ENCODE measurements around the gene CHCHD1.

DNA sequence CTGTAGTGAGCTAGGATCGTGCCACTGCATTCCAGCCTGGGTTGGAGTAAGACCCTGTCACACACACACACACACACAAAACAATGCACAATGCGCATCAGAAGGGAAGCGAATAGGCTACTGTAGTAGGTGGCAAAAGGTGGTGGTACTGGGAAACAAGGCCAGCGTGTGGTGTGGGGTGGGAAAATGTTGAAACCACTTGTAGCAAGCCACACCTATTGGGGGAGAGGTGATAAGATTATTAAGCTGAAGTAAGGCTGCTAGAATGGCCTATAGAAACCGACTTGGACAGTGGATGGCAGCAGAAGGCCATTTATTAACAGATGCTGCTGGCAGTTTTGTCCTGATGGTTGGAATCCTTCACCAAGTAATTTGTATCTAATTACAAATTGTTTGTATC, 7.2 kb upstream of the CHCHD1 start:
- TF ChIP-seq EZH2phosphoT487 (IDR thresholded peaks at IDR 0.05; ENCODE audit: borderline replicate concordance) (no peak), POLR2A (IDR thresholded peaks at IDR 0.05; ENCODE audit: borderline replicate concordance, extremely low read depth, insufficient read depth, insufficient read length) (no peak), EZH2 (IDR thresholded peaks at IDR 0.05) (no peak)
- TF ChIP-seq, protein P1, sequence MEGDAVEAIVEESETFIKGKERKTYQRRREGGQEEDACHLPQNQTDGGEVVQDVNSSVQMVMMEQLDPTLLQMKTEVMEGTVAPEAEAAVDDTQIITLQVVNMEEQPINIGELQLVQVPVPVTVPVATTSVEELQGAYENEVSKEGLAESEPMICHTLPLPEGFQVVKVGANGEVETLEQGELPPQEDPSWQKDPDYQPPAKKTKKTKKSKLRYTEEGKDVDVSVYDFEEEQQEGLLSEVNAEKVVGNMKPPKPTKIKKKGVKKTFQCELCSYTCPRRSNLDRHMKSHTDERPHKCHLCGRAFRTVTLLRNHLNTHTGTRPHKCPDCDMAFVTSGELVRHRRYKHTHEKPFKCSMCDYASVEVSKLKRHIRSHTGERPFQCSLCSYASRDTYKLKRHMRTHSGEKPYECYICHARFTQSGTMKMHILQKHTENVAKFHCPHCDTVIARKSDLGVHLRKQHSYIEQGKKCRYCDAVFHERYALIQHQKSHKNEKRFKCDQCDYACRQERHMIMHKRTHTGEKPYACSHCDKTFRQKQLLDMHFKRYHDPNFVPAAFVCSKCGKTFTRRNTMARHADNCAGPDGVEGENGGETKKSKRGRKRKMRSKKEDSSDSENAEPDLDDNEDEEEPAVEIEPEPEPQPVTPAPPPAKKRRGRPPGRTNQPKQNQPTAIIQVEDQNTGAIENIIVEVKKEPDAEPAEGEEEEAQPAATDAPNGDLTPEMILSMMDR (IDR thresholded peaks at IDR 0.05 in 2 of 3, conservative IDR thresholded peaks at IDR 0.05 in 1 of 3; ENCODE audit: borderline replicate concordance in 1 of 3, insufficient read depth in 1 of 3, low read depth in 2 of 3, low read length in 2 of 3) = 0 out of 6 replicates have a peak, but pooled peaks of 1 of the 3 experiments have one; percentile 10
- TF ChIP-seq, protein P2, sequence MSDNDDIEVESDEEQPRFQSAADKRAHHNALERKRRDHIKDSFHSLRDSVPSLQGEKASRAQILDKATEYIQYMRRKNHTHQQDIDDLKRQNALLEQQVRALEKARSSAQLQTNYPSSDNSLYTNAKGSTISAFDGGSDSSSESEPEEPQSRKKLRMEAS (IDR thresholded peaks at IDR 0.05) = no peak
- TF ChIP-seq, protein P3, sequence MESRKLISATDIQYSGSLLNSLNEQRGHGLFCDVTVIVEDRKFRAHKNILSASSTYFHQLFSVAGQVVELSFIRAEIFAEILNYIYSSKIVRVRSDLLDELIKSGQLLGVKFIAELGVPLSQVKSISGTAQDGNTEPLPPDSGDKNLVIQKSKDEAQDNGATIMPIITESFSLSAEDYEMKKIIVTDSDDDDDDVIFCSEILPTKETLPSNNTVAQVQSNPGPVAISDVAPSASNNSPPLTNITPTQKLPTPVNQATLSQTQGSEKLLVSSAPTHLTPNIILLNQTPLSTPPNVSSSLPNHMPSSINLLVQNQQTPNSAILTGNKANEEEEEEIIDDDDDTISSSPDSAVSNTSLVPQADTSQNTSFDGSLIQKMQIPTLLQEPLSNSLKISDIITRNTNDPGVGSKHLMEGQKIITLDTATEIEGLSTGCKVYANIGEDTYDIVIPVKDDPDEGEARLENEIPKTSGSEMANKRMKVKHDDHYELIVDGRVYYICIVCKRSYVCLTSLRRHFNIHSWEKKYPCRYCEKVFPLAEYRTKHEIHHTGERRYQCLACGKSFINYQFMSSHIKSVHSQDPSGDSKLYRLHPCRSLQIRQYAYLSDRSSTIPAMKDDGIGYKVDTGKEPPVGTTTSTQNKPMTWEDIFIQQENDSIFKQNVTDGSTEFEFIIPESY (IDR thresholded peaks at IDR 0.05; ENCODE audit: extremely low read depth, insufficient replicate concordance, low read length) = no peak
